HG03025 (cell line): ENCODE data around the gene CLK1.
"Not testable (repeated sequence)": the region's sequence is repeated elsewhere in the genome, so short reads cannot be mapped to it uniquely, and the experiment has no call there.

Experiments used
- ATAC-seq: cut with Tn5 transposase; IDR thresholded peaks from one replicate; pipeline ENCODE4 v1.9.1; 2021; ENCODE audit warnings: mild to moderate bottlenecking, moderate library complexity; ENCODE audit not compliant: unreplicated experiment, low FRiP score

The CLK1 gene

GRCh38 chr2:200852605-200853004 lies 11.9 kb downstream of the CLK1 start:
- no peak for ATAC-seq

- no peak for ATAC-seq
Measured at GRCh38 chr2:200851398-200852248, 12.8 kb downstream of the CLK1 start.

- no peak for ATAC-seq
Measured at GRCh38 chr2:200850512-200851256, 13.8 kb downstream of the CLK1 start.

- no peak for ATAC-seq
Measured at GRCh38 chr2:200847939-200848338, 16.5 kb downstream of the CLK1 start.

GRCh38 chr2:200847269-200847668 lies 17.2 kb downstream of the CLK1 start:
- no peak for ATAC-seq

GRCh38 chr2:200845669-200846325 lies 18.7 kb downstream of the CLK1 start:
- ATAC-seq, result no peak

GRCh38 chr2:200845194-200845593 lies 19.3 kb downstream of the CLK1 start:
- ATAC-seq, result no peak

- ATAC-seq, result no peak
Measured at GRCh38 chr2:200843993-200844948, 20.2 kb downstream of the CLK1 start.

GRCh38 chr2:200839513-200839912 lies 24.9 kb downstream of the CLK1 start:
- ATAC-seq, result no peak

- ATAC-seq, result no peak
Measured at GRCh38 chr2:200834701-200835100, 29.8 kb downstream of the CLK1 start.

GRCh38 chr2:200829258-200829655 lies 35.2 kb downstream of the CLK1 start:
- ATAC-seq, result no peak

- no peak for ATAC-seq
Measured at GRCh38 chr2:200828572-200829257, 35.7 kb downstream of the CLK1 start.

GRCh38 chr2:200828104-200828503 lies 36.4 kb downstream of the CLK1 start:
- no peak for ATAC-seq

GRCh38 chr2:200821686-200822245 lies 42.7 kb downstream of the CLK1 start:
- no peak for ATAC-seq

GRCh38 chr2:200820573-200821234 lies 43.8 kb downstream of the CLK1 start:
- ATAC-seq, result no peak

- ATAC-seq, result not testable (repeated sequence)
Measured at GRCh38 chr2:200818732-200819131, 45.7 kb downstream of the CLK1 start.

GRCh38 chr2:200814917-200815316 lies 49.5 kb downstream of the CLK1 start:
- ATAC-seq, result no peak

- no peak for ATAC-seq
Measured at GRCh38 chr2:200814276-200814815, 50.1 kb downstream of the CLK1 start.
